Measurements from ENCODE around the gene FAM72C.
"Not testable (repeated sequence)": the region's sequence is repeated elsewhere in the genome, so short reads cannot be mapped to it uniquely, and the experiment has no call there.

The FAM72C gene

DNA sequence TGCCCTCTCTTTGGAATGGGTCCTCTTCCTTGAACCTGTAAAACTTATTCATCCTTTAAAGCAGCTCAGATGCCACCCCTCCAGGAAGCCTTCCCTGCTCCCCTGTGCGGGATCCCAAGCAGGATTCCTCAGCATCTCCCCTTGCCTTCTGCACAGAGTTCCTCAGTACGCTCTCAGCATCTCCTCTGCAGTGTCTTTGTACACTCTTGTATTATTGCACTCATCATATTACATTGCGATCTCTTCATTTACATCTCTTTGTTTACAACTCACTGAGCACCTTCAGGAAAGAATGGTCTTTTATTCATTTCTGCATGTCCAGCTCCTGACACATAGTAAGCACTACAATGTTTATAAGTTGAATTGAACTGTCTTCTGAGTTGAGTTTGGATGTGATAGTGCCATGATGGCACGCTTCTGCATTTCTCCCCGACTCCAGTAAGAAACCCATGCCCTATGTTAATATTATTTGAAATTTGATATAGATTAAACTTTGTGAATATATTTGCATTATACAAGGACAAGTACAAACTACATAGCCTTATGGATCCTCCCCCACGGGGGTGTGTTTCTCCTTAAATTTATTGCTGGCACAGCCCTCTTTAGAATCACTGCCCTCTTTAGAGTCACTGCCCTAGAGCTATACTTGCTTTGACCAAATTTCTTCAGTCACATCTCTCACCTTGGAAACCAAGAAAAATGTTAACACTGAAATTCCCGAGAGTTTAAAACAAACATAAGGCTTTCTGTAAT is 13.1 kb upstream of the FAM72C start:
- DNase-seq (ENCODE audit: low spot score) = not testable (repeated sequence)

GRCh38 chr1:143974416-143974815 is 2.6 kb upstream of the FAM72C start:
- DNase-seq (ENCODE audit: low spot score) = not testable (repeated sequence)

- DNase-seq (ENCODE audit: low spot score) = not testable (repeated sequence)
Observed at GRCh38 chr1:143973876-143974414, 2.2 kb upstream of the FAM72C start.

- not testable (repeated sequence) for DNase-seq (ENCODE audit: low spot score)
Observed at GRCh38 chr1:143972753-143973326, 1.1 kb upstream of the FAM72C start.

- DNase-seq (ENCODE audit: low spot score) = not testable (repeated sequence)
Observed at GRCh38 chr1:143965860-143966259, 5.9 kb downstream of the FAM72C start.

- not testable (repeated sequence) for DNase-seq (ENCODE audit: low spot score)
Observed at GRCh38 chr1:143964294-143964693, 7.5 kb downstream of the FAM72C start.

- not testable (repeated sequence) for DNase-seq (ENCODE audit: low spot score)
Observed at GRCh38 chr1:143955930-143956329, 15.9 kb downstream of the FAM72C start.

GRCh38 chr1:143952913-143953312 is 18.9 kb downstream of the FAM72C start:
- DNase-seq (ENCODE audit: low spot score) = not testable (repeated sequence)

DNA sequence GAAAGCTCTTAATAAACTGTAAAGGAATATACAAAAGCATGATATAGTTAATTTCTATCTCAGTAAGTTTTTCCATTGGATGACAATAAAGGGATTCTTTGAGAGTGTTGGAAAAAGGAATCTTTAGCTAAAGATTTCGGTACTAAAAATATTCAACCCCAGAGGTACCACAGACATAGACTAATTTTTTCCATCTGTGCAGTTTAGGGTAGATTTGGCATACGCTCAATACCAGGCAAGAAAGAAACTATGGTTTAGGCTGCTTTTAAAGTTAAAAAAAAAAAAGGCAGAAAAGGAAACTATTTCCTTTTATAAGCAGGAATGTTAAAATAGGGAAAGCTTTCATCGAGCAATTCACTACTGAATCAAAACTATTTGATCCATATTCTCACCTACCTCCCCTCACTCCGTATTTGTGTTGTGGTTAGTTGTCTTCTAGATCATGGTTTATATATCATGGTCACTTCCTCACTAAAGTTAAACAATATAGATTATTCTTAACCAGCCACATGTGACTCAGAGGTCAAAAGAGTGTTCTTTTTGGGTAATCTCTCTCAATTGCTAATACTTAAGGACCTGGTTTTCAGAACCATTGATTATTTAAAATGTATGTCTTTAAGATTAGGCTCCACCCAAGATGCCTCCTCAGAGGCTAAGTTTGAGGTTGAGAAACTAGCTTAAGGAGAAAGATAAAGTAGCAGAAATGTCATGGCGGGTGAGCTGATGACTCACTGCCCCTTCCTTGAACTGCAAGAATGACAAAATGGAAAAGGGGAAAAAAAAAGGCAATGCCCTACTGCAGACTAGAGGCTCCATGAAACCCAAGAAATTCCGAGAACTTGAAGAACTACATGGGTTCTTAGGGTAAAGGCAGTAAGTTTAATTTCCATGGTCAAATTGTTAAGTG is 20.0 kb downstream of the FAM72C start:
- not testable (repeated sequence) for DNase-seq (ENCODE audit: low spot score)

- DNase-seq (ENCODE audit: low spot score) = not testable (repeated sequence)
Observed at GRCh38 chr1:143947749-143948148, 24.0 kb downstream of the FAM72C start.

DNA sequence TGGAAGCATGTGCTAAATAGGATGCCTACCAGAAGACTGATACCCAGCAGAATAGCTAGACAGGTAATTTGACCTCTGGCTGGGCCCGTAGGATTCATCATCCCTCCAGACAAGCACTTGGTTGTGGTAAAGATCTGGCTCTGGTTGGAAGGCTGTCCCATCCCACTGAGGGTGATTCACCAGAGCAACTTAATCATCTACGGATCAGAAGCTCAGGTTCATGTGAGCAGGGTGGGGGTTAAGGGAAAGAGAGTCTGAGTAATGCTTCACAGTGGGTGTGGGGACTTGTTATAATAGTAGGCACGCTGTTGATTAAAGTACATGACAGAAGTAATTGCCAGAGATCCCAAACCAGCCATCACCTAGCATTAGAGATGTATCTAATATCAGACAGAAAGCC is 26.5 kb downstream of the FAM72C start:
- DNase-seq (ENCODE audit: low spot score) = not testable (repeated sequence)

DNA sequence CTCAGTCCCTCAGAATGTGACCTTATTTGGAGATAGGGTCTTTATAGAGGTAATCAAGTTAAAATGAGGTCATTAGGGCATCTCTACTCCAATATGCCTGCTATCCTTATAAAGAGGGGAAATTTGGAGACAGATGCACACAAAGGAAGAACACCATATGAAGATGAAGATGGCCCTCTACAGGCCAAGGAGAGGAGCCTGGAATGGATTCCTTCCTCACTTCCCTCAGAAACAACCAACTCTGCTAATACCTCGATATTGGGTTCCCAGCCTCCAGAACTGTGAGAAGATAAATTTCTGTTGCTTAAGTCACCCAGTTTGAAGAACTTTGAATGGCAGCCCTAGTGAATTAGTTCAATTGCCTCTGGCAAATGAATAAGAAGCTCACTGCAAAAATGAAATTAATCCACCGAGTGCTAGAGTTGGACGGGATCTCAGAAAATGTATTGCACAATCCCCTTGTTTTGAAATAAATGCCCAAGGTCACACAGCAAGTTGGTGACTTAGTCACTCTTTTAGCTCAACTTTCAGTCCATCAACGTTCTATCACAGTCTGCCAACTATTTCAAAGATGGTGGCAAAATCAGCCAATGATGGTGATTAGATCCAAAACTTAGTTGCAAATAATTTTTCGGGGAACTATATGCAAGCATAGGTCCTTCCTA is 27.1 kb downstream of the FAM72C start:
- not testable (repeated sequence) for DNase-seq (ENCODE audit: low spot score)

- DNase-seq (ENCODE audit: low spot score) = not testable (repeated sequence)
Observed at GRCh38 chr1:143943319-143943978, 28.3 kb downstream of the FAM72C start.

DNA sequence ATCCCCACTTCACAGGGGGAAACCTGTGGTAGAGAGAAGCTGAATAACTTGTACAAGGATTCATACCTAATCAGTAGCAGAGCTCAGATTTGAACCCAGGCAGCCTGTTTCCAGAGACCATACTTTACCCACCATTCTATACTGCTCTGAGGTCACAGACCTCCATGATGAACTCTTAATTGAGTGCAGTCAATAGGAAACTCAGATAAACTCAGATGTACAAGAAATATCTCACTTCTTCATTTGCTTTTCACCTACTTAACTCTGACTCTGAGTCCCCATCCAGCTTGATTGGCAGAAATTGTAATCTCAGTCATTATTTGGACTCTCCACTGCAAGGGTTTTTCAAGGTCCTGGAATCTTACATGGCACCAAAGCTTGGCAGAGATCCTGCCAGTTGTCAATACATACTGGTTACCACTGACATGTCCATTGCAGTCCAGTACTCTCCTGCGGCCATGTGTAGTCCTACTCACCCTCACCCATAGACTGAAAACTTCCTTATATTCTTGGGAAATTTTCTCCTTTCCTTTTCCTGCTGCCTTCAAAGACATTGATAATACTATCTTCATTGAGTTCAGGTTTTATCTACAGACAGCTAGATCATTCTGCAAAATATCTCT is 29.4 kb downstream of the FAM72C start:
- DNase-seq (ENCODE audit: low spot score) = not testable (repeated sequence)

- DNase-seq (ENCODE audit: low spot score) = not testable (repeated sequence)
Observed at GRCh38 chr1:143939666-143940065, 32.1 kb downstream of the FAM72C start.

GRCh38 chr1:143938922-143939321 is 32.9 kb downstream of the FAM72C start:
- DNase-seq (ENCODE audit: low spot score) = not testable (repeated sequence)

GRCh38 chr1:143936457-143937115 is 35.2 kb downstream of the FAM72C start:
- not testable (repeated sequence) for DNase-seq (ENCODE audit: low spot score)

DNA sequence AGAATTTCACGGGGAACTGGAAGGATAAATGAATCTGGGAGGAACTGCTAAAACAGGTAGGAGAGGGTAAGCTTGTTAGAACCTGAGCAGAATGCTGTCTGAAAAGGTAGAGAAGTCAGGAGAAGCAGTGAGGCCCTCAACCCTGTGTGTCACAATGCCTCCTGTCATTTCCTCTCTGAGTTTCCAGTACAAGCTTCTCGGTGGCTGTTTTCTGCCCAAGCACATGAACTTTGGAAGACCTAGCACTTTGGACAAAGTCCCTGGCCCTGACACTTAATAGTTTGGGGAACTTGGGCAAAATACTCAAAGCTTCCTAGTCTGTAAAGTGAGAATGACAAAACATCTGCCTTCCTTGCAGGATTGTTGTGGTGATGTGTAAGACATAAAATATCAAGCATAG is 52.7 kb downstream of the FAM72C start:
- not testable (repeated sequence) for DNase-seq (ENCODE audit: low spot score)

DNA sequence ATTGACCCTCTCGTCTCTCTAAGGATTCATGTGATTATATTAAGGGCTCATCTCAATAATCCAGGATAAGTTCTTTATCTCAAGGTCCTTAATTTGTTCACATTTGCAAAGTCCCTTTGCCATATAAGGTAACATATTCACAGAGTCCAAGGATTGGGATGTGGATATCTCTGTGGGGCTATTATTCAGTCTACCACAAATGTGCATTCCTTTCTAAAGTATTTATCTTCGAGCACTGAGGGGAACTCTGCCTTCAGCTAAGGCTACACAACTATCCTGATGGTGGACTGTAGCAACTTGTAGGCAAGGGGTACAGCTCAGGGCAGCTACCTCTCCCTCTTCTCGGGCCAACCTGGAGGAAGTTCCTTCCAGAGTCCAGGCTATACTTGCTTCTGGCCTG is 53.2 kb downstream of the FAM72C start:
- DNase-seq (ENCODE audit: low spot score) = not testable (repeated sequence)

DNA sequence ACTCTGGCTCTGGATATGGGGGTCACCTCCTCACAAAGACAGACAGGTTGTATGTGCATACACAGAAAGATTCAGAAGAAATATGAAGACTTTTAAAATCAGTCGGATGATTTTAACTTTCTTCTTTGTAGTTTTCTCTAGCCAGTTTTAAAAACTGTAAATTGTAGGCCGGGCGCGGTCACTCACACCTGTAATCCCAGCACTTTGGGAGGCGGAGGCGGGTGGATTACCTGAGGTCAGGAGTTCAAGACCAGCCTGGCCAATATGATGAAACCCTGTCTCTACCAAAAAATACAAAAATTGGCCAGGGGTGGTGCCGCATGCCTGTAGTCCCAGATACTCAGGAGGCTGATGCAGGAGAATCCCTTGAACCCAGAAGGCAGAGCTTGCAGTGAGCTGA is 58.1 kb downstream of the FAM72C start:
- not testable (repeated sequence) for DNase-seq (ENCODE audit: low spot score)

All from AG08396 (cell line).